ENCODE results near the gene AHNAK2. TPM values are rescaled to one million over a fixed set of nuclear protein-coding genes. Genes with fewer than 3 reads are reported as not detected.

The AHNAK2 gene
- total and polyA plus RNA-seq, 2 donors (not counting 1 experiment from before 2014, with no cell fraction given): not detected

DNA sequence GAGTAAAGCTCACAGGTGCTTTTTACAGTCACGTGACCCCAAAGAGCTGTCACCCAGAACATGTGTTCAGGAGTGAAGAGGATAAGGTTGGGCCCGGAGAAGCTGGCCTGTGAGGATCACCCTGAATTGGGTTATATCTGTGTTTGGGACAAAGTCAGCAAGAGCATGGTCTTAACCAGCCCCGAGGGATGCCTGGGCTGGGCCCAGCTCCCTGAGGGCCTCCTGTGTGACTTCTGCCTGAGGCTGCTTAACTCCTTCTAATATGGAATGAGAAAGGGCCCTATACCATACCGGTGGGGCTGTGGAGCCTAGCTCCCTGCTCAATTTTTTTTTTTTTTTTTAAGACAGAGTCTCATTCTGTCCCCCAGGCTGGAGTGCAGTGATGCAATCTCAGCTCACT lies 40.2 kb upstream of the AHNAK2 start:
- H2AFZ ChIP-seq (ENCODE audit: insufficient read depth, low read depth, low read length, poor library complexity, severe bottlenecking): no peak overlapping the region
- H3K4me2 ChIP-seq (replicated peaks; ENCODE audit: low read depth, low read length, poor library complexity, severe bottlenecking): no peak overlapping the region
- H3K9me3 ChIP-seq (ENCODE audit: control extremely low read depth in 1 of 3, control insufficient read depth in 2 of 3, insufficient read depth in 1 of 3, low read length in 2 of 3): peaks cover 0 to 3% (median 0%) of the 10 kb centered on the region in 3 donors
- Mint-ChIP-seq H3K4me1 (peaks cover 63% of the 10 kb centered on the region), H3K4me3 (no peak overlapping the region), H3K27me3 (no peaks in the 10 kb centered on the region), H3K9me3 (ENCODE audit: insufficient read depth) (no peaks in the 10 kb centered on the region), H3K27ac (no peak overlapping the region)
- intact Hi-C loops (cut with micrococcal nuclease): no loop called here
- 60% methylated on average over 3 of the region's 4 CpGs for WGBS (ENCODE audit: insufficient coverage)
- H3K9ac ChIP-seq (ENCODE audit: low read length): no peak overlapping the region
- no peaks in the 10 kb centered on the region for H3K36me3 ChIP-seq (replicated peaks in 1 of 2; ENCODE audit: control extremely low read depth in 1 of 2, control insufficient read depth in 1 of 2, extremely low read depth in 1 of 2, insufficient read depth in 2 of 2, low read length in 1 of 2)
- ChIA-PET CTCF (interaction anchor here (1.6 to 4.2 kb wide), 4 partner anchors 17 to 72 kb away, joined by 4 to 43 read pairs (median 8); no protein-coding TSS in a partner anchor), POLR2A (interaction anchor here (0.7 kb wide), 1 partner anchor 67 kb away, joined by 3 read pairs; no protein-coding TSS in a partner anchor)
- H3K27me3 ChIP-seq (replicated peaks in 1 of 4; ENCODE audit: control extremely low read depth in 1 of 4, control insufficient read depth in 3 of 4, insufficient read depth in 4 of 4, low read length in 3 of 4): no peaks in the 10 kb centered on the region
- no peak for DNase-seq
- H4K20me1 ChIP-seq (ENCODE audit: control insufficient read depth, insufficient read depth, low read length, poor library complexity, severe bottlenecking): peaks cover 56% of the 10 kb centered on the region
- H3K27ac ChIP-seq (ENCODE audit: low read length in 2 of 2): no peak overlapping the region
- no peak for ATAC-seq (ENCODE audit: low read depth)
- peaks cover 76% of the 10 kb centered on the region for H3K79me2 ChIP-seq (ENCODE audit: control insufficient read depth, insufficient read depth, low read length)
- peaks cover 23 to 38% of the 10 kb centered on the region in 2 donors for H3K4me1 ChIP-seq (ENCODE audit: control insufficient read depth in 2 of 2, insufficient read depth in 2 of 2, low read length in 2 of 2)
- TF ChIP-seq, protein P1, sequence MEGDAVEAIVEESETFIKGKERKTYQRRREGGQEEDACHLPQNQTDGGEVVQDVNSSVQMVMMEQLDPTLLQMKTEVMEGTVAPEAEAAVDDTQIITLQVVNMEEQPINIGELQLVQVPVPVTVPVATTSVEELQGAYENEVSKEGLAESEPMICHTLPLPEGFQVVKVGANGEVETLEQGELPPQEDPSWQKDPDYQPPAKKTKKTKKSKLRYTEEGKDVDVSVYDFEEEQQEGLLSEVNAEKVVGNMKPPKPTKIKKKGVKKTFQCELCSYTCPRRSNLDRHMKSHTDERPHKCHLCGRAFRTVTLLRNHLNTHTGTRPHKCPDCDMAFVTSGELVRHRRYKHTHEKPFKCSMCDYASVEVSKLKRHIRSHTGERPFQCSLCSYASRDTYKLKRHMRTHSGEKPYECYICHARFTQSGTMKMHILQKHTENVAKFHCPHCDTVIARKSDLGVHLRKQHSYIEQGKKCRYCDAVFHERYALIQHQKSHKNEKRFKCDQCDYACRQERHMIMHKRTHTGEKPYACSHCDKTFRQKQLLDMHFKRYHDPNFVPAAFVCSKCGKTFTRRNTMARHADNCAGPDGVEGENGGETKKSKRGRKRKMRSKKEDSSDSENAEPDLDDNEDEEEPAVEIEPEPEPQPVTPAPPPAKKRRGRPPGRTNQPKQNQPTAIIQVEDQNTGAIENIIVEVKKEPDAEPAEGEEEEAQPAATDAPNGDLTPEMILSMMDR (IDR thresholded peaks at IDR 0.05): no peak
- no peak for TF ChIP-seq EZH2 (IDR thresholded peaks at IDR 0.05; ENCODE audit: borderline replicate concordance, insufficient read depth, low read depth, low read length, poor library complexity, severe bottlenecking)
- H3K4me3 ChIP-seq (ENCODE audit: control extremely low read depth in 1 of 5, extremely low read depth in 1 of 5, insufficient read depth in 1 of 5, low read depth in 2 of 5, low read length in 4 of 5): no peak overlapping the region

DNA sequence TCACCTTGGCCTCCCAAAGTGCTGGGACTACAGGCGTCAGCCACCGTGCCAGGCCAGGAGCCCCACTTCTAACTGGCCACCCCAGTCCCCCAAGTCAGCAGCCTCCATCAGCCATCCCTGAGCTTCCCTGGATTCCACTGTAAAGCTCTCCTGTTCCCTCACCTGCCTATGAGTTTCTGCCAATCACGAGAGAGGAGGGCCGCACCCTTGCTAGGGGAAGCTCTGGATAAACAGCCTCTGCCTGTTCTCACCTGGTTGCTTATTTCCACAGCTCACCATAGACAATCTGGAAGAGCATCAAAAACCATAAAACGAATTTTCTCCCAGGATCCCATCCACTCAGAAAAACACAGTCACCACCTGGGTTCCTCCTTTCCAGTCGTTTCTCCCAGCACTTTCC lies 37.7 kb upstream of the AHNAK2 start:
- H3K27ac ChIP-seq (ENCODE audit: low read length in 2 of 2): no peak overlapping the region
- no peaks in the 10 kb centered on the region for H3K27me3 ChIP-seq (replicated peaks in 1 of 4; ENCODE audit: control extremely low read depth in 1 of 4, control insufficient read depth in 3 of 4, insufficient read depth in 4 of 4, low read length in 3 of 4)
- Mint-ChIP-seq H3K27ac (no peak overlapping the region), H3K4me3 (peak overlapping the region; percentile 5), H3K4me1 (peaks cover 65% of the 10 kb centered on the region), H3K27me3 (no peaks in the 10 kb centered on the region), H3K9me3 (ENCODE audit: insufficient read depth) (no peaks in the 10 kb centered on the region)
- intact Hi-C loops (cut with micrococcal nuclease): no loop called here
- TF ChIP-seq EZH2 (IDR thresholded peaks at IDR 0.05; ENCODE audit: borderline replicate concordance, insufficient read depth, low read depth, low read length, poor library complexity, severe bottlenecking): no peak
- TF ChIP-seq, protein P1 (IDR thresholded peaks at IDR 0.05): no peak
- peaks cover 95% of the 10 kb centered on the region for H3K79me2 ChIP-seq (ENCODE audit: control insufficient read depth, insufficient read depth, low read length)
- no peak overlapping the region for H3K9ac ChIP-seq (ENCODE audit: low read length)
- H3K4me2 ChIP-seq (replicated peaks; ENCODE audit: low read depth, low read length, poor library complexity, severe bottlenecking): no peak overlapping the region
- H2AFZ ChIP-seq (ENCODE audit: insufficient read depth, low read depth, low read length, poor library complexity, severe bottlenecking): no peak overlapping the region
- ATAC-seq (ENCODE audit: low read depth): no peak
- CTCF ChIA-PET: interaction anchor here (1.3 kb wide), 1 partner anchor 189 kb away, joined by 3 read pairs; no protein-coding TSS in a partner anchor
- H4K20me1 ChIP-seq (ENCODE audit: control insufficient read depth, insufficient read depth, low read length, poor library complexity, severe bottlenecking): peaks cover 77% of the 10 kb centered on the region
- 67% methylated on average over 4 of the region's 6 CpGs for WGBS (ENCODE audit: insufficient coverage)
- POLR2A ChIA-PET: interaction anchor here (0.7 kb wide), 1 partner anchor 14 kb away, joined by 3 read pairs; no protein-coding TSS in a partner anchor
- H3K4me1 ChIP-seq (ENCODE audit: control insufficient read depth in 2 of 2, insufficient read depth in 2 of 2, low read length in 2 of 2): peaks cover 19 to 27% of the 10 kb centered on the region in 2 donors
- H3K9me3 ChIP-seq (ENCODE audit: control extremely low read depth in 1 of 3, control insufficient read depth in 2 of 3, insufficient read depth in 1 of 3, low read length in 2 of 3): peaks cover 0 to 3% (median 0%) of the 10 kb centered on the region in 3 donors
- DNase-seq: no peak
- peaks cover 0 to 8% of the 10 kb centered on the region in 2 experiments for H3K36me3 ChIP-seq (replicated peaks in 1 of 2; ENCODE audit: control extremely low read depth in 1 of 2, control insufficient read depth in 1 of 2, extremely low read depth in 1 of 2, insufficient read depth in 2 of 2, low read length in 1 of 2)
- no peak overlapping the region for H3K4me3 ChIP-seq (ENCODE audit: control extremely low read depth in 1 of 5, extremely low read depth in 1 of 5, insufficient read depth in 1 of 5, low read depth in 2 of 5, low read length in 4 of 5)
